ENCODE results near the gene ELMOD3.
"Not testable (repeated sequence)": the region's sequence is repeated elsewhere in the genome, so short reads cannot be mapped to it uniquely, and the experiment has no call there.

The ELMOD3 gene

GRCh38 chr2:85405201-85406059, 50.9 kb downstream of the ELMOD3 start:
- peak; percentile 40 for DNase-seq

GRCh38 chr2:85409845-85410583, 55.4 kb downstream of the ELMOD3 start, which contains the start of gene CAPG:
TSS of gene CAPG (minus strand) at chr2:85410366. CDS start at chr2:85402145, 8,221 bp downstream.
- DNase-seq = no peak

GRCh38 chr2:85410584-85411404, 56.2 kb downstream of the ELMOD3 start:
- no peak for DNase-seq

- no peak for DNase-seq
Observed at GRCh38 chr2:85411405-85411748, 56.8 kb downstream of the ELMOD3 start.

GRCh38 chr2:85413592-85414420, 59.2 kb downstream of the ELMOD3 start:
- DNase-seq = peak; percentile 51

- not testable (repeated sequence) for DNase-seq
Observed at GRCh38 chr2:85414421-85414759, 59.8 kb downstream of the ELMOD3 start.

GRCh38 chr2:85414761-85415553, 60.4 kb downstream of the ELMOD3 start:
- no peak for DNase-seq

GRCh38 chr2:85415980-85416650, 61.5 kb downstream of the ELMOD3 start:
- no peak for DNase-seq

GRCh38 chr2:85418132-85419008, 63.8 kb downstream of the ELMOD3 start, which contains the start of gene SH2D6:
TSS of gene SH2D6 (plus strand) at chr2:85418714. CDS start at chr2:85429466, 10,752 bp downstream.
- DNase-seq = peak; percentile 88

- no peak for DNase-seq
Observed at GRCh38 chr2:85419009-85419675, 64.6 kb downstream of the ELMOD3 start.

GRCh38 chr2:85420536-85421259, 66.1 kb downstream of the ELMOD3 start:
- DNase-seq = peak; percentile 85

- DNase-seq = peak; percentile 94
Observed at GRCh38 chr2:85421260-85422071, 66.9 kb downstream of the ELMOD3 start.

GRCh38 chr2:85422072-85422457, 67.5 kb downstream of the ELMOD3 start:
- DNase-seq = no peak

GRCh38 chr2:85423525-85423924, 69.0 kb downstream of the ELMOD3 start:
- DNase-seq = no peak

- no peak for DNase-seq
Observed at GRCh38 chr2:85425588-85425987, 71.0 kb downstream of the ELMOD3 start.

- no peak for DNase-seq
Observed at GRCh38 chr2:85427300-85427835, 72.8 kb downstream of the ELMOD3 start.

- no peak for DNase-seq
Observed at GRCh38 chr2:85428343-85428881, 73.8 kb downstream of the ELMOD3 start.
